ENCODE measurements around the gene TNIK.

DNA sequence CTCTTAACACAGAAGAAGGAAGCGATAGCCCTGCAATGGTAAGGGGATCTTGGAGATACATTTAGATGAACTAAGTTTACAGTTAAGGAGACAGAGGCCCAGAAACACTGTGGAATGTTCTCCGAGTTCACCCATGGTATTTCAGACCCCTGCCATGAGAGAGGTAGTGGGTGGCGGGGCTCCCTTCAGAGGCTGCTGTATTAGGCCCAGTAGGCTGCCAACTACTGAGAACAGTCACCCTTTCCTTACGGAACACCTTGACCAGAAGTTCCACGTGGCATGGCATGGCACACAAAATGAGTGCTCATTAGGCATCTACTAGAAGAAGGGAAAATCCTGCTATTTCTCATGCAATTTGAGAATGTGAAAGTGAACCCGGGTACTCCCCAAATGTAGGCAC lies 195.4 kb downstream of the TNIK start:
- TF ChIP-seq, protein P1, sequence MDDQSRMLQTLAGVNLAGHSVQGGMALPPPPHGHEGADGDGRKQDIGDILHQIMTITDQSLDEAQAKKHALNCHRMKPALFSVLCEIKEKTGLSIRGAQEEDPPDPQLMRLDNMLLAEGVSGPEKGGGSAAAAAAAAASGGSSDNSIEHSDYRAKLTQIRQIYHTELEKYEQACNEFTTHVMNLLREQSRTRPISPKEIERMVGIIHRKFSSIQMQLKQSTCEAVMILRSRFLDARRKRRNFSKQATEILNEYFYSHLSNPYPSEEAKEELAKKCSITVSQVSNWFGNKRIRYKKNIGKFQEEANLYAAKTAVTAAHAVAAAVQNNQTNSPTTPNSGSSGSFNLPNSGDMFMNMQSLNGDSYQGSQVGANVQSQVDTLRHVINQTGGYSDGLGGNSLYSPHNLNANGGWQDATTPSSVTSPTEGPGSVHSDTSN (IDR thresholded peaks at IDR 0.05), result no peak
- TF ChIP-seq RFX5 (IDR thresholded peaks at IDR 0.05; ENCODE audit: low read length), result no peak
- no peak for TF ChIP-seq MXI1 (IDR thresholded peaks at IDR 0.05; ENCODE audit: low read depth, low read length)
- no peak for TF ChIP-seq TEAD4 (IDR thresholded peaks at IDR 0.05; ENCODE audit: borderline replicate concordance, insufficient read depth)
- no peak for TF ChIP-seq CHD2 (IDR thresholded peaks at IDR 0.05; ENCODE audit: low read length, partially characterized antibody)
- no peak for TF ChIP-seq EZH2phosphoT487 (IDR thresholded peaks at IDR 0.05; ENCODE audit: borderline replicate concordance, low read depth)
- TF ChIP-seq, protein P2, sequence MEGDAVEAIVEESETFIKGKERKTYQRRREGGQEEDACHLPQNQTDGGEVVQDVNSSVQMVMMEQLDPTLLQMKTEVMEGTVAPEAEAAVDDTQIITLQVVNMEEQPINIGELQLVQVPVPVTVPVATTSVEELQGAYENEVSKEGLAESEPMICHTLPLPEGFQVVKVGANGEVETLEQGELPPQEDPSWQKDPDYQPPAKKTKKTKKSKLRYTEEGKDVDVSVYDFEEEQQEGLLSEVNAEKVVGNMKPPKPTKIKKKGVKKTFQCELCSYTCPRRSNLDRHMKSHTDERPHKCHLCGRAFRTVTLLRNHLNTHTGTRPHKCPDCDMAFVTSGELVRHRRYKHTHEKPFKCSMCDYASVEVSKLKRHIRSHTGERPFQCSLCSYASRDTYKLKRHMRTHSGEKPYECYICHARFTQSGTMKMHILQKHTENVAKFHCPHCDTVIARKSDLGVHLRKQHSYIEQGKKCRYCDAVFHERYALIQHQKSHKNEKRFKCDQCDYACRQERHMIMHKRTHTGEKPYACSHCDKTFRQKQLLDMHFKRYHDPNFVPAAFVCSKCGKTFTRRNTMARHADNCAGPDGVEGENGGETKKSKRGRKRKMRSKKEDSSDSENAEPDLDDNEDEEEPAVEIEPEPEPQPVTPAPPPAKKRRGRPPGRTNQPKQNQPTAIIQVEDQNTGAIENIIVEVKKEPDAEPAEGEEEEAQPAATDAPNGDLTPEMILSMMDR (IDR thresholded peaks at IDR 0.05), result no peak
- no peak for TF ChIP-seq SIN3A (IDR thresholded peaks at IDR 0.05; ENCODE audit: borderline replicate concordance, low read depth, low read length)
- TF ChIP-seq, protein P3, sequence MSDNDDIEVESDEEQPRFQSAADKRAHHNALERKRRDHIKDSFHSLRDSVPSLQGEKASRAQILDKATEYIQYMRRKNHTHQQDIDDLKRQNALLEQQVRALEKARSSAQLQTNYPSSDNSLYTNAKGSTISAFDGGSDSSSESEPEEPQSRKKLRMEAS (IDR thresholded peaks at IDR 0.05; ENCODE audit: low read depth), result no peak
- TF ChIP-seq, protein P4, sequence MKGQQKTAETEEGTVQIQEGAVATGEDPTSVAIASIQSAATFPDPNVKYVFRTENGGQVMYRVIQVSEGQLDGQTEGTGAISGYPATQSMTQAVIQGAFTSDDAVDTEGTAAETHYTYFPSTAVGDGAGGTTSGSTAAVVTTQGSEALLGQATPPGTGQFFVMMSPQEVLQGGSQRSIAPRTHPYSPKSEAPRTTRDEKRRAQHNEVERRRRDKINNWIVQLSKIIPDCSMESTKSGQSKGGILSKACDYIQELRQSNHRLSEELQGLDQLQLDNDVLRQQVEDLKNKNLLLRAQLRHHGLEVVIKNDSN (IDR thresholded peaks at IDR 0.05; ENCODE audit: borderline replicate concordance, low read depth), result no peak
